Activated T-cell treated with anti-CD3 and anti-CD28 coated beads for 48 hours (primary cell): ENCODE results near the gene MLXIP.

Experiments used
- DNase-seq: peaks from one replicate; pipeline ENCODE4 v3.0.0-alpha.2; 2020; ENCODE audit warnings: low read depth

Gene MLXIP

GRCh38 chr12:122126713-122127597 lies 48.4 kb downstream of the MLXIP start:
- DNase-seq, result no peak

GRCh38 chr12:122127839-122128238 lies 49.3 kb downstream of the MLXIP start:
- DNase-seq, result no peak

GRCh38 chr12:122128481-122128880 lies 49.9 kb downstream of the MLXIP start:
- no peak for DNase-seq

GRCh38 chr12:122129131-122129530 lies 50.6 kb downstream of the MLXIP start:
- DNase-seq, result no peak

GRCh38 chr12:122130150-122130549 lies 51.6 kb downstream of the MLXIP start:
- DNase-seq, result no peak

- DNase-seq, result no peak
Observed at GRCh38 chr12:122133192-122133950, 54.8 kb downstream of the MLXIP start.

GRCh38 chr12:122135437-122136031 lies 57.0 kb downstream of the MLXIP start:
- DNase-seq, result no peak

- DNase-seq, result no peak
Observed at GRCh38 chr12:122137229-122137628, 58.7 kb downstream of the MLXIP start.

GRCh38 chr12:122137681-122138080 lies 59.1 kb downstream of the MLXIP start:
- DNase-seq, result no peak

GRCh38 chr12:122138181-122138580 lies 59.6 kb downstream of the MLXIP start:
- no peak for DNase-seq

GRCh38 chr12:122138616-122139015 lies 60.1 kb downstream of the MLXIP start:
- DNase-seq, result no peak

GRCh38 chr12:122139266-122139665 lies 60.7 kb downstream of the MLXIP start:
- no peak for DNase-seq

- no peak for DNase-seq
Observed at GRCh38 chr12:122139941-122140340, 61.4 kb downstream of the MLXIP start.

- no peak for DNase-seq
Observed at GRCh38 chr12:122140467-122141257, 62.1 kb downstream of the MLXIP start.

GRCh38 chr12:122141911-122142725 lies 63.6 kb downstream of the MLXIP start:
- DNase-seq, result no peak

GRCh38 chr12:122142857-122143256 lies 64.3 kb downstream of the MLXIP start:
- no peak for DNase-seq

- no peak for DNase-seq
Observed at GRCh38 chr12:122144885-122145284, 66.3 kb downstream of the MLXIP start.

- no peak for DNase-seq
Observed at GRCh38 chr12:122145505-122146330, 67.2 kb downstream of the MLXIP start.

GRCh38 chr12:122147514-122148290 lies 69.1 kb downstream of the MLXIP start:
- no peak for DNase-seq
